Erythroblast (primary cell): ENCODE results near the gene MYO1D.

Experiments
- GATA1 ChIP-seq: IDR thresholded peaks from 2 replicates; pipeline ENCODE4 v1.6.1; 2011; ENCODE audit warnings: low read depth, mild to moderate bottlenecking, control low read depth, low read length, moderate library complexity
- POLR2A ChIP-seq: IDR thresholded peaks from 2 replicates; pipeline ENCODE4 v1.6.1; 2011; ENCODE audit warnings: mild to moderate bottlenecking, low read length

- TF ChIP-seq POLR2A, result no peak
- TF ChIP-seq GATA1, result no peak
These were observed 84.7 kb downstream of the MYO1D start for GRCh38 chr17:32792207-32792606.
